Osteoblast (primary cell): Measurements from ENCODE around the gene APEH. TPM values are rescaled to one million over a fixed set of nuclear protein-coding genes. Genes with fewer than 3 reads are reported as not detected.

Source experiments
- DNase-seq: peaks from one replicate; pipeline ENCODE4 v3.0.0; 2011; ENCODE audit warnings: low spot score, mixed read lengths; ENCODE audit not compliant: insufficient read length; ENCODE audit errors: missing footprints
- H2AFZ ChIP-seq: 2 replicates; pipeline ENCODE4 v1.6.0; 2011; ENCODE audit warnings: mild to moderate bottlenecking, low read length
- H3K27ac ChIP-seq: 2 replicates; pipeline ENCODE4 v1.5.1; 2011; ENCODE audit warnings: mild to moderate bottlenecking, low read depth, low read length, moderate library complexity
- H3K27me3 ChIP-seq: 2 replicates; pipeline ENCODE4 v1.6.0; 2012; ENCODE audit warnings: mild to moderate bottlenecking, control low read depth, inconsistent platforms, low read length, moderate library complexity; ENCODE audit not compliant: insufficient read depth
- H3K36me3 ChIP-seq: 2 replicates; pipeline ENCODE4 v1.5.1; 2011; ENCODE audit warnings: mild to moderate bottlenecking, low read length, control low read depth, moderate library complexity; ENCODE audit not compliant: insufficient read depth
- H3K4me1 ChIP-seq: 2 replicates; pipeline ENCODE4 v1.5.1; 2011; ENCODE audit warnings: mild to moderate bottlenecking, low read length, control low read depth, moderate library complexity; ENCODE audit not compliant: insufficient read depth
- H3K4me2 ChIP-seq: 2 replicates; pipeline ENCODE4 v1.6.0; 2011; ENCODE audit warnings: mild to moderate bottlenecking, low read length; ENCODE audit not compliant: insufficient read depth
- H3K4me3 ChIP-seq: fragments of 200-600 bp; sonication (generic); 3 replicates; pipeline ENCODE4 v1.5.1; 2012; ENCODE audit warnings: mild to moderate bottlenecking, low read length, inconsistent platforms; ENCODE audit not compliant: insufficient read depth
- H3K79me2 ChIP-seq: 2 replicates; pipeline ENCODE4 v1.6.0; 2012; ENCODE audit warnings: mild to moderate bottlenecking, low read length, control low read depth, inconsistent platforms; ENCODE audit not compliant: insufficient read depth
- H3K9me3 ChIP-seq: 2 replicates; pipeline ENCODE4 v1.5.1; 2011; ENCODE audit warnings: low read depth, low read length, control low read depth
- H4K20me1 ChIP-seq: 2 replicates; pipeline ENCODE4 v1.6.0; 2012; ENCODE audit warnings: mild to moderate bottlenecking, low read length, control low read depth; ENCODE audit not compliant: insufficient read depth
- total RNA-seq: library from RNA; depleted of rRNA; stranded (reverse); fragments of >200 nt; gene quantifications from 2 replicates; pipeline ENCODE4 v1.2.3, GENCODE V29; 2012
- TF ChIP-seq, protein P1 (sequence below): IDR thresholded peaks from 2 replicates; pipeline ENCODE4 v1.5.1; 2011; ENCODE audit warnings: mild to moderate bottlenecking, low read depth, low read length, moderate library complexity; ENCODE audit errors: extremely low read depth

The APEH gene
- total RNA-seq, 1 donor = 98.8 TPM

DNA sequence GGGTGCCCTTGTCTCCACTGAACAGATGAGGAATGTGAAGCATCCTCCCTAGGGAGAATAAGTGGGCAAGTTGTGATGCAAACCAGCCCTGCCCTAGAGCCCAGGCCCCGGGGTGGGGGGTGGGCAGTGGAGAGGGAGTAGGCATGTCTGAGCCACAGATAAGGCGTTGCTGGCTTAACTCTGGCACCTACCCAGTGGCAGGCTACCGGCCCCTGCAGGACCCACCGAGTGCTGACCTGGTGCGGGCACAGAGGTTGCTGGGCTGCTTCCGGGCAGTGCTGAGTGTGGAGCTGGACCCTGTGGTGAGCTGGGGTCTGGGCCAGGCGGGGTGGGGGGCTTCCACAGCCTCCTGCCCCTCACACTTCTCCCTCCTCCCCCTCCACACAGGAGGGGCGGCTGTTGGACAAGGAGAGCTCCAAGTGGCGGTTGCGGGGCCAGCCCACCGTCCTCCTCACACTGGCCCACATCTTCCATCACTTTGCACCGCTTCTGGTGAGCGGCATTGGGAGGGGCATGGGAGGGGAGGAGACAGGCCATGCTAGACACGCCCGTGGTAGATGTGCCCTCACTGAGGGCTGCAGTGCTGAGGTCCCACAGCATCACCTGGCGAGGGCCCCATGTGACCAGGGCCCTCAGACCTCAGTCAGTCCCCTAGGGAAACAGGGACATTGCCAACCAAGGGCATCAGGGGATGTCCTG lies 25.3 kb downstream of the APEH start:
- Histone ChIP-seq H3K9me3 (no peaks in the 10 kb centered on the region), H3K4me1 (no peaks in the 10 kb centered on the region), H3K79me2 (peaks cover 2% of the 10 kb centered on the region), H3K27ac (no peak overlapping the region), H4K20me1 (peaks cover 14% of the 10 kb centered on the region), H3K4me3 (no peak overlapping the region), H3K27me3 (no peaks in the 10 kb centered on the region), H2AFZ (no peak overlapping the region), H3K36me3 (peaks cover 33% of the 10 kb centered on the region), H3K4me2 (no peak overlapping the region)
- DNase-seq = peak; percentile 95
- TF ChIP-seq, protein P1, sequence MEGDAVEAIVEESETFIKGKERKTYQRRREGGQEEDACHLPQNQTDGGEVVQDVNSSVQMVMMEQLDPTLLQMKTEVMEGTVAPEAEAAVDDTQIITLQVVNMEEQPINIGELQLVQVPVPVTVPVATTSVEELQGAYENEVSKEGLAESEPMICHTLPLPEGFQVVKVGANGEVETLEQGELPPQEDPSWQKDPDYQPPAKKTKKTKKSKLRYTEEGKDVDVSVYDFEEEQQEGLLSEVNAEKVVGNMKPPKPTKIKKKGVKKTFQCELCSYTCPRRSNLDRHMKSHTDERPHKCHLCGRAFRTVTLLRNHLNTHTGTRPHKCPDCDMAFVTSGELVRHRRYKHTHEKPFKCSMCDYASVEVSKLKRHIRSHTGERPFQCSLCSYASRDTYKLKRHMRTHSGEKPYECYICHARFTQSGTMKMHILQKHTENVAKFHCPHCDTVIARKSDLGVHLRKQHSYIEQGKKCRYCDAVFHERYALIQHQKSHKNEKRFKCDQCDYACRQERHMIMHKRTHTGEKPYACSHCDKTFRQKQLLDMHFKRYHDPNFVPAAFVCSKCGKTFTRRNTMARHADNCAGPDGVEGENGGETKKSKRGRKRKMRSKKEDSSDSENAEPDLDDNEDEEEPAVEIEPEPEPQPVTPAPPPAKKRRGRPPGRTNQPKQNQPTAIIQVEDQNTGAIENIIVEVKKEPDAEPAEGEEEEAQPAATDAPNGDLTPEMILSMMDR = no peak

DNA sequence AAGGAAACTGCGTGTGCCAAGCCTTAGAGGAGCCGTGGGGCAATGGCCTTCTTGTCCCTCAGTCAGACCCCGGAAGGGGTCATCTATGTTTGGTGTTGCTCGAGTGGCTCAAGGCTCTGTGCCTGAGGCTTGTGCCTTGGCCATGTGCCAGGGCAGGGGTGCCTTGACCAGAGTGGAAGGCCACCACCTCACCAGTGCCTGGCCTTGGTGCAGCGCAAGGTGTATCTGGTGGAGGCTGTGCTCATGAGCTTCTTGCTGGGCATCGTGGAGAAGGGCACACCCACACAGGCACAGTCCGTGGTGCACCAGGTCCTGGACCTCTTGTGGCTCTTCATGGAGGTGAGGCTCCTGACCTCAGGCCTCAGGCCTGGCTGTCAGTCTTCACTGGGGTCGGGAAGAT lies 25.9 kb downstream of the APEH start:
- Histone ChIP-seq H3K36me3 (peaks cover 38% of the 10 kb centered on the region), H3K4me3 (no peak overlapping the region), H3K27me3 (no peaks in the 10 kb centered on the region), H2AFZ (no peak overlapping the region), H3K4me1 (no peaks in the 10 kb centered on the region), H4K20me1 (peaks cover 14% of the 10 kb centered on the region), H3K27ac (no peak overlapping the region), H3K9me3 (no peaks in the 10 kb centered on the region), H3K79me2 (no peaks in the 10 kb centered on the region), H3K4me2 (no peak overlapping the region)
- peak; percentile 62 for DNase-seq
- TF ChIP-seq, protein P1 = no peak

GRCh38 chr3:49700453-49701128 lies 26.4 kb downstream of the APEH start:
- TF ChIP-seq, protein P1 = no peak
- Histone ChIP-seq H4K20me1 (peaks cover 14% of the 10 kb centered on the region), H2AFZ (no peak overlapping the region), H3K4me2 (no peak overlapping the region), H3K27ac (no peak overlapping the region), H3K27me3 (no peaks in the 10 kb centered on the region), H3K4me3 (no peak overlapping the region), H3K36me3 (peaks cover 38% of the 10 kb centered on the region), H3K9me3 (no peaks in the 10 kb centered on the region), H3K79me2 (no peaks in the 10 kb centered on the region), H3K4me1 (no peaks in the 10 kb centered on the region)
- peak; percentile 65 for DNase-seq

DNA sequence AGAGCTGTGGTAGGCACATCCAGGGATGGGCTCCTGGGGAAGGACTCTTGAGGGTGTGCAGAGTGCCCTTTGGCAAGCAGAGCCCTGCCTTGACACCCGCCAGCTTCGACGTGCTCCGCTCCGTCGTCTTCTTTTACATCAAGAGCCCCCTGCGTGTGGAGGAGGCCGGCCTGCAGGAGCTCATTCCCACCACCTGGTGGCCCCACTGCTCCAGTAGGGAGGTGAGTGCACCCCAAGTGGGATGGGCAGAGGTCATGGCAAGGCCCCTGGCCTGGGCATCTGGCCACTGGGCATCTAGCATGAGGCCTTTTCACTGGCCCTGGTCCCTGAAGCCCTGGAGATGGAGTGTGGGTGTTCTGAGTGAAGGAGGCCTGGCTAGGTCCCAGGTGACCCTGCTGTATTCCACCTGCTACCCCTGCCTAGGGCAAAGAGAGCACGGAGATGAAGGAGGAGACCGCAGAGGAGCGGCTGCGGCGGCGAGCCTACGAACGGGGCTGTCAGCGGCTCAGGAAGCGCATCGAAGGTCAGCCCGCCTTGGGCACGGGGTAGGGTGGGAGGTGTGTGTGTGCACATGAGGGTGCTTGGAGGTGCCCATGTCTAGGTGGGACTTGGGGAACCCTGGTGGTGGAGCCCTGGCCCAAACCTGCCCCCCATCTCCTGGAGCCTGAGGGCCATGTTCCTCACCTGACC lies 27.4 kb downstream of the APEH start:
- DNase-seq = peak; percentile 89
- peaks cover 38% of the 10 kb centered on the region for H3K36me3 ChIP-seq

More for the DNA sequence above, 27.4 kb downstream of the APEH start:
- Histone ChIP-seq H3K4me3 (no peak overlapping the region), H2AFZ (no peak overlapping the region), H4K20me1 (peaks cover 14% of the 10 kb centered on the region), H3K79me2 (no peaks in the 10 kb centered on the region), H3K4me2 (no peak overlapping the region), H3K4me1 (no peaks in the 10 kb centered on the region), H3K9me3 (no peaks in the 10 kb centered on the region), H3K27ac (no peak overlapping the region), H3K27me3 (no peaks in the 10 kb centered on the region)
- TF ChIP-seq, protein P1 = peak; percentile 47
